Measurements from ENCODE around the gene TMCO6. TPM values are rescaled to one million over a fixed set of nuclear protein-coding genes. Genes with fewer than 3 reads are reported as not detected.

TMCO6 gene
- total and polyA plus RNA-seq, 10 donors = 12.0 to 55.2 (median 20.9) TPM

DNA sequence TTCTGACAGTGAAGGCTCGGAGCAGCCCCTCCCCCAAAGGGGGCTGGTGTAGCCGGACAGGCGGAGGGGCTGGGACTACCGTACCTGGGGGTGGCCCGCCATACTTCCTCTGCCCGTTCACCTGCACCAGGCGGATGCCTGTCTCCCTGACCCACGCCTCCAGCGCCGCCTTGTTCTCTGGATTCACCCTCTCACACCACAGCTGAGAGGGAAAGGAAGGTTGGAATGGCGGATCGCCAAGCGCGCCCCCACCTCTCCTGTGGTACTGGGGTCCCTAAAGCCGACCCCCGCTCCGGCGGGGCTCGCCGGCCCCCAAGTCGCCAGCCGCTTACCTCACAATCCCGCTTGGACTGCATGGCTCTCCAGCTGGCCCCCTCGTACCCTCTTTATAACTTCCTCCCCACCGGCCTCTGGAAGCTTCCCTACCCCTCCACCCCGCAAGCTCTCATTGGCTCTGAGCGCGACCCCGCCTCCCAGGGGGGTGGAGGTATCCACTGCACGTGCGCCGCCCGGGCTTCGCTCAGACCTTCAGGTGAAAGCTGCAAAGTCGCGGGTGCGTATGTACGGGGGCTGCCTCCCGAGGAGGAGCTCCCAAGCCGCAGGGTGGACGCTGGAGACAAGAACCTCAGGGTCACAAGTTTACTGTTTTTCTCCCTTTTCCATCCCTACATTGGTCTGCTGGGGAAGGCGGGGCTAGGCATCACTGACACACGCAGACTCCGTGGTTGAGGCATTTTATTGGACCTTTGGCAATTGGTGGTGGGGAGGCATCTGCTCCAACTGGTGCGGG is 34.1 kb downstream of the TMCO6 start, which contains the start of gene DND1:
TSS of gene DND1 (minus strand) at position 390 of the 790 bp plus-strand sequence. CDS start at position 356, 34 bp downstream.
- Histone ChIP-seq H3K27me3 (replicated peaks in 1 of 7) (no peaks in the 10 kb centered on the region), H3K36me3 (peaks cover 0 to 100% (median 94%) of the 10 kb centered on the region in 6 donors), H3K4me1 (no peaks in the 10 kb centered on the region), H3K27ac (no peak within 1 kb of the TSS), H3K4me3 (peak within 1 kb of the TSS in 2 of 8 donors; percentile 29 to 41), H3K9me3 (no peaks in the 10 kb centered on the region)
- WGBS, 5 donors = 92 to 97% (median 93%) methylated on average over 39 to 45 of the region's 45 CpGs
- no peak for DNase-seq
- intact Hi-C loops (cut with DNase I; ENCODE audit: low total_unique reads) = no loop called here
- TF ChIP-seq POLR2A (IDR thresholded peaks at IDR 0.05) (no peak), POLR2AphosphoS5 (IDR thresholded peaks at IDR 0.05) (peak in 2 of 3 donors; percentile 6 to 72), CTCF (IDR thresholded peaks at IDR 0.05 in 8 of 11, conservative IDR thresholded peaks at IDR 0.05 in 3 of 11) (no peak)

GRCh38 chr5:140674211-140674610 is 35.0 kb downstream of the TMCO6 start:
- peaks cover 0 to 100% (median 92%) of the 10 kb centered on the region in 6 donors for H3K36me3 ChIP-seq
- WGBS, 5 donors = 68 to 91% (median 80%) methylated on average over 2 of the region's 2 CpGs
- intact Hi-C loops (cut with DNase I; ENCODE audit: low total_unique reads) = no loop called here
- no peak for DNase-seq
- no peaks in the 10 kb centered on the region for H3K27me3 ChIP-seq (replicated peaks in 1 of 7)
- H3K4me1 ChIP-seq = no peaks in the 10 kb centered on the region
- TF ChIP-seq POLR2A (IDR thresholded peaks at IDR 0.05) (no peak), CTCF (IDR thresholded peaks at IDR 0.05 in 8 of 11, conservative IDR thresholded peaks at IDR 0.05 in 3 of 11) (no peak), POLR2AphosphoS5 (IDR thresholded peaks at IDR 0.05) (no peak)
- no peak overlapping the region for H3K4me3 ChIP-seq
- no peaks in the 10 kb centered on the region for H3K9me3 ChIP-seq
- no peak overlapping the region for H3K27ac ChIP-seq

DNA sequence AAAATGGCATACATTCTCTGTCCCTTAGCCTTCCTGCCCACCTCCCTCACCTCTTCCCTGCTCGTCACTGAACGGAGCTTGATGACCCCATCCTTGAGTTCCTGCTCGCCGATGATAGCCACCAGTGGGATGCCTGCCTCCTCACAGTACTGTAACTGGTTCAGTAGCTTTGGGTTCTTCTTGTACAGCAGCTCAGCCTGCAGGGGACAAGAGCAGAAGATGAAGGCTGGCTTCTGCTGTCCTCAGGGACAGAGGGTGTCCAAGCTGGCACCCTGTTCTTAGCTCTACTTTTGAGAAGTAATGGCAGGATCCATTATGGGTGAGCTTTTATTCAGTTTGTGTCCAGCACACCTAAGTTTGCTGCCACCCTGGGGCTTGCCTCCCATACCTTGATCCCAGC is 35.4 kb downstream of the TMCO6 start:
- H3K9me3 ChIP-seq = no peaks in the 10 kb centered on the region
- 92 to 98% (median 95%) methylated on average over 4 of the region's 4 CpGs for WGBS, 5 donors
- H3K27me3 ChIP-seq (replicated peaks in 1 of 7) = no peaks in the 10 kb centered on the region
- no peak overlapping the region for H3K27ac ChIP-seq
- peaks cover 0 to 100% (median 92%) of the 10 kb centered on the region in 6 donors for H3K36me3 ChIP-seq
- TF ChIP-seq POLR2A (IDR thresholded peaks at IDR 0.05) = no peak
- TF ChIP-seq POLR2AphosphoS5 (IDR thresholded peaks at IDR 0.05) = no peak
- TF ChIP-seq CTCF (IDR thresholded peaks at IDR 0.05 in 8 of 11, conservative IDR thresholded peaks at IDR 0.05 in 3 of 11) = no peak
- intact Hi-C loops (cut with DNase I; ENCODE audit: low total_unique reads) = no loop called here
- no peak overlapping the region for H3K4me3 ChIP-seq
- H3K4me1 ChIP-seq = no peaks in the 10 kb centered on the region
- DNase-seq = no peak

- Histone ChIP-seq H3K36me3 (peaks cover 4 to 100% (median 84%) of the 10 kb centered on the region in 6 donors), H3K9me3 (no peaks in the 10 kb centered on the region), H3K27ac (no peak overlapping the region), H3K4me1 (no peaks in the 10 kb centered on the region), H3K4me3 (no peak overlapping the region), H3K27me3 (replicated peaks in 1 of 7) (no peaks in the 10 kb centered on the region)
- no peak for TF ChIP-seq POLR2AphosphoS5 (IDR thresholded peaks at IDR 0.05)
- no peak for TF ChIP-seq POLR2A (IDR thresholded peaks at IDR 0.05)
- TF ChIP-seq CTCF (IDR thresholded peaks at IDR 0.05 in 8 of 11, conservative IDR thresholded peaks at IDR 0.05 in 3 of 11) = no peak
- no peak for DNase-seq
- WGBS, 5 donors = 77 to 93% (median 91%) methylated on average over 3 of the region's 3 CpGs
- intact Hi-C loops (cut with DNase I; ENCODE audit: low total_unique reads) = no loop called here
Observed at GRCh38 chr5:140677947-140678346, 38.7 kb downstream of the TMCO6 start.
